ENCODE measurements around the gene RANBP3L.
"Not testable (repeated sequence)": the region's sequence is repeated elsewhere in the genome, so short reads cannot be mapped to it uniquely, and the experiment has no call there.

DNA sequence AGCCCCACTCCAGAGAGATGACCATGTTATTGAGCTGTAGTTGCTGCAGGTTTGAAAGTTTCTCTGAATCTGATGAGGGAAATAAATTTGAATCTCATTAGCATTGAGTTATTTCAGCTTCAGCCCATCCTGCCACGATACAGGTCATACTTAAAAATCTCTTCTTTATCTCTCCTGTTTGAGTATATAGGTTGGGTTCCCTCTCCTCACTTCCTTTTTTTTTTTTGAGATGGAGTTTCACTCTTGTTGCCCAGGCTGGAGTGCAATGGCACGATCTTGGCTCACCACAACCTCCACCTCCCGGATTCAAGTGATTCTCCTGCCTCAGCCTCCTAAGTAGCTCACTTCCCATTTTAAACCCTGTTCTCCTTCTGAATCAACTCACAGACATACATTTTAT lies 17.9 kb downstream of the RANBP3L start:
- not testable (repeated sequence) for TF ChIP-seq CTCF, POLR2A, POLR2AphosphoS5 (IDR thresholded peaks at IDR 0.05)

Data from prostate gland (tissue), 2 donors.